22Rv1 (cell line): ENCODE data around the gene PATJ.

Source experiments
- H3K27ac ChIP-seq: fragments of 450-650 bp; 2 replicates; pipeline ENCODE4 v1.5.1; 2017
- ZFX ChIP-seq: fragments of 450-650 bp; IDR thresholded peaks from 2 replicates; pipeline ENCODE4 v1.6.1; 2017; ENCODE audit warnings: antibody characterized with exemption, borderline replicate concordance
- TF ChIP-seq, protein P1 (sequence below): fragments of 450-650 bp; IDR thresholded peaks from 2 replicates; pipeline ENCODE4 v1.5.1; 2017; ENCODE audit warnings: mild to moderate bottlenecking

The PATJ gene

GRCh38 chr1:62043154-62043553 lies 300.9 kb downstream of the PATJ start:
- no peak for TF ChIP-seq ZFX
- TF ChIP-seq, protein P1, sequence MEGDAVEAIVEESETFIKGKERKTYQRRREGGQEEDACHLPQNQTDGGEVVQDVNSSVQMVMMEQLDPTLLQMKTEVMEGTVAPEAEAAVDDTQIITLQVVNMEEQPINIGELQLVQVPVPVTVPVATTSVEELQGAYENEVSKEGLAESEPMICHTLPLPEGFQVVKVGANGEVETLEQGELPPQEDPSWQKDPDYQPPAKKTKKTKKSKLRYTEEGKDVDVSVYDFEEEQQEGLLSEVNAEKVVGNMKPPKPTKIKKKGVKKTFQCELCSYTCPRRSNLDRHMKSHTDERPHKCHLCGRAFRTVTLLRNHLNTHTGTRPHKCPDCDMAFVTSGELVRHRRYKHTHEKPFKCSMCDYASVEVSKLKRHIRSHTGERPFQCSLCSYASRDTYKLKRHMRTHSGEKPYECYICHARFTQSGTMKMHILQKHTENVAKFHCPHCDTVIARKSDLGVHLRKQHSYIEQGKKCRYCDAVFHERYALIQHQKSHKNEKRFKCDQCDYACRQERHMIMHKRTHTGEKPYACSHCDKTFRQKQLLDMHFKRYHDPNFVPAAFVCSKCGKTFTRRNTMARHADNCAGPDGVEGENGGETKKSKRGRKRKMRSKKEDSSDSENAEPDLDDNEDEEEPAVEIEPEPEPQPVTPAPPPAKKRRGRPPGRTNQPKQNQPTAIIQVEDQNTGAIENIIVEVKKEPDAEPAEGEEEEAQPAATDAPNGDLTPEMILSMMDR = no peak
- no peak overlapping the region for H3K27ac ChIP-seq

GRCh38 chr1:62045574-62045973 lies 303.3 kb downstream of the PATJ start:
- TF ChIP-seq, protein P1 = no peak
- no peak for TF ChIP-seq ZFX
- no peak overlapping the region for H3K27ac ChIP-seq

- TF ChIP-seq ZFX = no peak
- TF ChIP-seq, protein P1 = no peak
- H3K27ac ChIP-seq = no peak overlapping the region
Observed at GRCh38 chr1:62046927-62047326, 304.6 kb downstream of the PATJ start.

- no peak for TF ChIP-seq ZFX
- TF ChIP-seq, protein P1 = no peak
- no peak overlapping the region for H3K27ac ChIP-seq
Observed at GRCh38 chr1:62050165-62050564, 307.9 kb downstream of the PATJ start.

DNA sequence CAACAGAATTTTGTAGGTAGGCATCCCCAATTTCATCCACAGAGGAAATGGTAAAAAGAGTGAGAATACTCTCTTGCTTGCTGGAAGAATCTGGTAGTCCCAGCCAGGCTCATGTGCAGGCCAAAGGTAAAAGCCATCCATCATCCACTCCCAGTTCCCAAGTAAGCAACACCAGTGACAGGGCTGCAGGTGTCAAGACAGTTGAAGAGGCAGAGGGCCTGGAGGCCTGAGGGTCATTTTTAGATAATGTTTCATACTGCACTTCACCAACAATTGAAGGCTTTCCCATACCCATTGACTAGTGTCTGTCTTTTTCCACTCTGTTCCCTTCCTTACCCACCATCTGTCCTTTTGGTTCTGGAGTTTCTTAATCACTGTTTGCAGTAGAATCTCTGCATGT lies 310.7 kb downstream of the PATJ start:
- TF ChIP-seq, protein P1 = no peak
- no peak for TF ChIP-seq ZFX
- H3K27ac ChIP-seq = no peak overlapping the region

GRCh38 chr1:62054188-62054587 lies 311.9 kb downstream of the PATJ start:
- H3K27ac ChIP-seq = no peak overlapping the region
- no peak for TF ChIP-seq ZFX
- TF ChIP-seq, protein P1 = no peak

DNA sequence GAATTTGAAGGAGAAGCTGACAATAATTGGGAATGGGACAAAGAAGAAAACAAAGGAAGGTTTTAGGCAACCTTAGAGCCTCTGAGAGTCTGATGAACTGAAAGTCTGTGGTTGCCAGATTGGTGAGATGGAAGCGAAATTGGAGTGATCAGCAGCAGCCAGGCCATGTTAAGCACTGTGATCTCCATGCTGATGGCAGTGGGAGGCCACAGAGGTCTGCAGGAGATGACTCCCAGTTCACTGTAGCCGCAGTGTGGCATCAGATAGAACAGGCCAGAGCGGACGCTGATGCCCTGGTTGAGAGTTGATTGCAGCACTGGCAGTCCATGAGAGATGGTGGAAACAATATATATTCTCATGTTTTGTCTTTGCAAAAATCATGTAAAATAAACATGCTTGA lies 314.9 kb downstream of the PATJ start:
- no peak overlapping the region for H3K27ac ChIP-seq
- TF ChIP-seq, protein P1 = no peak
- no peak for TF ChIP-seq ZFX
